IPS-11a (cell line): ENCODE data around the gene TSSK2.

Experiments
- H3K4me3 ChIP-seq: one replicate; pipeline ENCODE4 v1.5.1; 2013; ENCODE audit warnings: low read depth, low read length, control low read depth

TSSK2 gene

DNA sequence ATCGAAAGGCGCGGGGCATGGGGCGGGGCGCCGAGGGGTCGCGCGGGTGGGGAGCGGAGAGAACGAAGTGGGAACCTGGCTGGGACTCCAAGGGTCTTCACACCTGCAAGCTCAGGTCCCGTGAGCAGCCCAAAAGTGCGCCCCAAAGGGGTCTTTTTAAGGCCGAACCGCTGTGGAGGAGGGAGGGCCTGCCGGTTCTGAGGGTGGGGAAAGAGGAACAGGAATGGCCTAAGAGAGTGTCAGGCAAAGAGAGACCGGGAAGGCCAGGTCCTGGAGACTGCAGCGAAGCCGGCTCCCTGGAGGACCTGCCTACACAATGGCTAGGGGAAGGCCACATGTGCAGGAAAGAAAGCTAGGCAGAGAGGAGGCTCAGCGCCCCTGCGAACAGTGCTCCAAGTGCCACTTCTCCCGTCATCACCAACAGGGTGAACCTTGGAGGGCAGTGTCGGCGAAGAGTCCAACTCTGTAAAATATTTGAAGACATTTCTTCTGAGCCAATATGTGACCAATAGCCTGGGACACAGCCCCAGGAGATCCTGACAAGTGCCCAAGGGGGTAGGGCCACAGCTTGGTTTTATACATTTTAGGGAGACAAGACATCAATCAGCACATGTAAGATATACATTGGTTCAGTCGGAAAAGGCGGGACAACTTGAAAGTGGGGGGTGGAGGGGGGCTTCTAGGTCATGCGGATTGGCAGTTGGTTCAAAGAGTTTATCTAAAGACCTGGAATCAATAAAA is 8.2 kb upstream of the TSSK2 start:
- H3K4me3 ChIP-seq = peak overlapping the region; percentile 43

DNA sequence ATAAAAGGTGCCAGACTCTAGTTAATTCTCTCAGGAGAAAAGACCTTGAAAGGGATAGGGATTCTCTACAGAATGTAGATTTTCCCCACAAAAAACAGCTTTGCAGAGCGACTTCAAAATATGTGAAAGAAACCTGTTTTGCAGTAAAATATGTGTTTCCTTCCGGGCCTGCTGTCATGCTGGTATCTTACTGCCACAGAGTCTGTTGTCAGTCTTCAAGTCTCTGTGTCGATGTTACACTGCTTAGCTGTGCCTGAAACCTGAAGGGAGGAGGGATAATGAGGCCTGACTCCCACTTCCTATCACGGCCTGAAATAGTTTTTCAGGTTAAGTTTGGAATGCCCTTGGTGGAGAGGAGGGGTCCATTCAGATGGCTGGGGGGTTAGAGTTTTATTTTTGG is 7.2 kb upstream of the TSSK2 start:
- H3K4me3 ChIP-seq = no peak overlapping the region

DNA sequence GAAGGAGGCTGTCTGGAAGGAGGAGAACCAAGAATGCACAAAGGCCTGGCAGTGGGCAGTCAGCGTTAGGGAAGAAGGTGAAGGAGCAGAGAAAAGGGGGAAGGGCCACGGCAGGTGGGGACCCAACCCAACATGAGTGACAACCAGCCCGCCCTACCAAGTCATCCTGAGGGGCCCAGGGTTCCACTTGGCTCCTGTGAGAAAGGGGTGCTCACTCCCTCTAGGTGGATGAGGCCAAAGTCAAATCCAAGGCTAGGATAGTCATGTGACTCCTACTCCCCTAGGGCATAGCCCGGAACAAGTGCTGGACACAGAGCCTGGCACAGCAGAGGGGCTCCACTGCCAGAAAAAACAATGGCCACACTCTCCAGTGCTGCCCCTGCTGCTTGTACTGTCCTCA is 6.7 kb upstream of the TSSK2 start:
- no peak overlapping the region for H3K4me3 ChIP-seq

DNA sequence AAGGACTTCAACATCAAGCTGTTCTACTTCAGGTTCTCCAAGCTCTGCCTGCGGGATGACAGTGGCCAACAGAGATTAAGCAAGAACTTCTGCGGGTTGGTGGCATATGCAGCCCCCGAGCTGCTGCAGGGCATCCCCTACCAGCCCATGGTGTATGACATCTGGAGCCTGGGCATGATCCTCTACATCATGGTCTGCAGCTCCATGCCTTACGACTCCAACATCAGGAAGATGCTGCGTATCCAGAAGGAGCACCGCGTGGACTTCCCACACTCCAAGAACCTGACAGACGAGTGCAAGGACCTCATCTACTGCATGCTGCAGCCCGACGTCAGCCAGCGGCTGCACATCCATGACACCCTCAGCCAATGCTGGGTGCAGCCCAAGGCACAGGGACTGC is 6.1 kb upstream of the TSSK2 start:
- no peak overlapping the region for H3K4me3 ChIP-seq

DNA sequence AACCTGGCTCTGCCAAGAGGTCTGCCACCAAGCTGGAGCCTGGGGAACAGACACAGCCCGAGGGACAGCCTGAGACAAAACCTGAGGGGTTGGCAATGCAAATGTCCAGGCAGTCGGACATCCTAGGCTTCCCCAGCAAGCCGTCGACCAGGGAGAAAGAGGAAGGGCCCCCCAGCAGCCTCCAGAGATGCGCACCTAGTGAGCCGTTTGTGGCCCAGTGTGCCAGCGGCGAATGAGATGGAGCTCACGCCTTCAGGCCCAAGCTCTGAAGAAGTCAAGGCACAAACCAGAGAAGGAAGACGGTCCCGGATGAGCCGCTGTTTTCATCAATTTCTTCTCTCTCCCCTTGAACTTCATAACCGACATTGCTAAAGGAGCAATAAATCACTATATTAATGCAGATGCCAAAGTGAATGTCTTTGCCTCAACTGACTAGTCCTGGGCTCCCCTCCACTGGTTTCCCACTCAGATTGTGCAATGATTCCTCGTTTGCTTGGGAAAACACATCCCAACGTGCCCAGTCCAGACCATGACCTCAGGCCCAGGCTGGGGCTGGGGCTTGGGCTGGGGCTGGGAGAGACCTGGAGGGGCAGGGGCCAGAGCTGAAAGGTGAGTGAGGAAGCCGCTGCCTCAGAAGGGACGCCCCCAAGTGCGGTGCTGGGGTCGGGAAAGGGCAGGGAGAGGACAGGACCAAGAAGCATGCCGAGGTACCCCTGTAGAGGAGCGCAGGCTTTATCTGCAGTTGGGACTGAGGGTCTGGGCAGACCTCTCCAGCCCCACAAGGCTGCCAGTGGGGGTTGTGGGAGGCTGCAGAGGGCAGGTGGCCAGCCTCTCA is 5.4 kb upstream of the TSSK2 start:
- H3K4me3 ChIP-seq = no peak overlapping the region

DNA sequence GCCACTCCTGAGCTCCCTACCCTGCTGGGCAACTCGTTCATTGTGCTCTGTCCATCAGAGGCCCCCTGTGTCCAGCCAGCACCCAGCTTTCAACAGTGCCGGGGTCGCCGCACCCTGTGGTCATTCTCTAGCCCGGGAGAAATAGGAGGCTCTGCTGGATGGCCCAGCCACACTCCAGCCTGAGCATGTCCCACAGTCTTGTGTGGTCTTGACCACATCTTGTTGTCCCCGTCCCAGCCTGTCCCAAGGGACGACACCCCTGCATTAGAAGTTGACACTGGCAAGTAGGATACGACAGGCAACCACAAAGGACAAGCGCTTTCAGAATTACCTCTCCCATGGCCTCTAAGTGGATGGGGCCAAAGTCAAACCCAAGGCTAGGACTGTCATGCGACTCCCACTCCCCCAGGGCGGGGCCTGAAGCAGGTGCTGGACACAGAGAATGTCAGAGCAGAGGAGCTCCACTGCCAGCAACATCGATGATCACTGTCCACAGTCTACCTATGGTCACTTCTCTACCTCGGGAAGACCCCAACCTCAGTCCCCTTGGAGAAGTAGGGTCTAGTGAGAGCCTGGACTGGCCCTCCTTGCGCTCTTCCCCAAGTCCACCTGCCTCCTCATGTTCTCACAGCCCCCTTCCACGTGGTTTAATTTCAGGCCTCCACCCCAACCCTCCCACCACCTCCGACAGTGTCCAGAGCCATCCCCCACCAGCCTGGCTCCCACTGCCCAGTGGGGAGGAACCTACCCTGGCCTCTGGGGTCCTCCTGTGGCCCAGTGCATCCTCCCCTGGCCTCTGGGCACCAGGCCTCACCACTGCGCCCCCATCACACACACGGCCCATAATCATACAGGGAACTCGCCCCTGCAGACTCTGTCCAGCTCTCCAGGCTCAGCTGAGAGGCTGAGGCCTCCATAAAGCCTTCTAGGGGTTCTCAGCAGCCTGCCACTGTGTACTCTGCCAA is 4.5 kb upstream of the TSSK2 start:
- H3K4me3 ChIP-seq = no peak overlapping the region

DNA sequence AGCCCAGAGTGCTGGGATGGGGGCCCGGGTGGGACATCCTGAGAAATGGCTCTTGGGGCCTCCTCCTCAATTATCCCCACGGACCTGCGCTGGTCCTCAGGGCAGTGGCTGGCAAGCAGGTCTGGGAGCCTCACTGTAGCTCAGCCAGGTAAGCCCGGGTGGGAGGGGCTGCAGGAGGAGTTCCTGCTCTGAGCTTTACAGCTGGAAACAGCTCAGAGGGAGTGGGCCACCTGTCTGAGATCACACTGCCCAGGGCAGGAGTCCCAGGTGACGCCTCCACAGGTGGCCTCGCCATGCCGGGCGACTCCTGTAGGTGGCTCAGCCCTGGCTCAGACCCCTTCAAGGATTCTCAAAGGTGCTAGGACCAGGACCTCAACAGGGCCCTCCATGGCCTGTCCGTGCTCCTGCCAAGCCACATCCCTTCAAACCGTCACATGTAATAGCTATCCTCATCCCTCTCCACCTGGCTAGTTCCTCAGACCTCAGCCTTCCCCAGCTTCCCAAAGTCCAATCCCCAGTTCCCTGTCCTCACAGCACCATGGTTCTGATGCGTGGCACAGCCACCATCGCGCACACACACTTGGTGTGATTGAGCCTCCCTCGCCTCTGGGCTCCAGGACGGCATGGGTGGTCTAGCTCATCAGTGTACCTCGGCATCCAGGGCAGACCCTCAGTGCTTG is 3.6 kb upstream of the TSSK2 start:
- H3K4me3 ChIP-seq = no peak overlapping the region

DNA sequence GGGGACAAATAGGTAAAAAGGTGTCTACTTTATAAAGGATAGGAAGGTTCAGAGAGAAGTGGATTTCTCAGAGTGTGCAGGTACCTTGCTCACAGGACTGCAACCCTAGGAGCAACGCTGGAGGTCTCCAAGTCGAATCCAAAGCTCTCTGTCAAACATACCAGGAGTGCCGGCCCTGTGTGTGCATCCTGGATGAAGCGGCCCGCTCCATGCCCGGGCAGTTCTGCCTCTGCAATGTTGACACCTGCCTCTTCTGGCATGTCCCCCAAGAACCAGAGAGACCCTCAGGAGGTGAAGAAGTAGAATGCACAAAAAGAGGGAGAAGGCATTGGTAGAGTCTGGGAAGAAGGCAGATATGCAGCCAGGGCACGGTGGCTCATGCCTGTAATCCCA is 3.1 kb upstream of the TSSK2 start:
- H3K4me3 ChIP-seq = no peak overlapping the region

DNA sequence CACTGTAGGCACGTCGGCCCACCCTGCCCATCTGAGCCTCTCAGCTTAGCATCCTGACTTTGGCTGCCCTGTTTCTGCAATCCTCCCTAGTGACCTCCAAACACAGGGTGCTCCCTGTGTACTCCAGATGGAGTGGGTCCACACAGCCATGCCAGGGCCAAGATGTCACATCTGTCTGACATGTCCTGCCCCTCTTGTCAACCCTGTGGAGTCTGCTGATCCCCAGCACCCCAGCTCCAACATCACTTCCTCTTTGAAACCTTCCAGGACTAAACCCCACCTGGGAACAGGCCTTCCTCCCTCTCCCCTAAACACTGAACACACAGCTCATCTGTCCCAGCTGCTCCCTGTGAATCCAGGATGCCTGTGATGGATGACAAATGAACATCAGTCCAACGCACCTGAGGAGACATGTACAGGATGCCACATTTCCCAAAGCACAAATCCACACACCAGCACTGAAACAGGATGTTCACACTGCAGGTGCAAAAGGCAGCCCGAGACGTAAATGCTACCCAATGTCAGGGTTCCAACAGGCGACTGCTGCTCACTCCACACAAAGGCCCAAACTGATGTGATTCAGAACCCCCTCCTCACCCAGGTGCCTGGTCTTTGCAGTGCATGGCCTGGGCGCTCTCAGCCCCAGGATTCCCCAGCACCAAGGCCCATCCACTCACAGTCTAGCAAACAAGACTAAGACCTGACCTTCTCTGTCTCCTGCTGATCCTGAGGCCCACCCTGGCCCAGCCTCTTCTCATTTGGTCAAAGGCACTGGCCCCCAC is 2.0 kb upstream of the TSSK2 start:
- no peak overlapping the region for H3K4me3 ChIP-seq

DNA sequence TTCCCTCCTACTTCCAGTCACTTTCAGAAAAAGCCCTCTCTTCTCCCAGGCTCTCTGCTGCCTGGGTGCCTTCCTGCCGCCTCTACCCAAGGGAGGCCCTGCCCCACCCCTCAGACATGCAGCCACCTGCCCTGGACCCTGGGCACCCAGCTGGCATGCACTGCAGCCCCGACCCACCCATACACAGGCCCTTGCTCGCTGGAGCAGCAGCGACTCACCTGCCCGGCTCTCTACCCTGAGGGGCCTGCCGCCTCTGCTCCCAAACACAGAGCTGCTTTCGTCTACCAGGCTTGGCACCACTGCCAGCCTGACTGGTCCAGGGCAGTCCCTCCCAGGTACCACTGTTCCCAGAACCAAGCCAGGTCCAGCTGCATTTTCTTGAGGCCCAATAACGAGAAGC is 1.2 kb upstream of the TSSK2 start:
- no peak overlapping the region for H3K4me3 ChIP-seq

DNA sequence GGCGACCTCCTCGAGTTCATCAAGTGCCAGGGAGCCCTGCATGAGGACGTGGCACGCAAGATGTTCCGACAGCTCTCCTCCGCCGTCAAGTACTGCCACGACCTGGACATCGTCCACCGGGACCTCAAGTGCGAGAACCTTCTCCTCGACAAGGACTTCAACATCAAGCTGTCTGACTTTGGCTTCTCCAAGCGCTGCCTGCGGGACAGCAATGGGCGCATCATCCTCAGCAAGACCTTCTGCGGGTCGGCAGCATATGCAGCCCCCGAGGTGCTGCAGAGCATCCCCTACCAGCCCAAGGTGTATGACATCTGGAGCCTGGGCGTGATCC is 542 bp downstream of the TSSK2 start:
- no peak overlapping the region for H3K4me3 ChIP-seq

DNA sequence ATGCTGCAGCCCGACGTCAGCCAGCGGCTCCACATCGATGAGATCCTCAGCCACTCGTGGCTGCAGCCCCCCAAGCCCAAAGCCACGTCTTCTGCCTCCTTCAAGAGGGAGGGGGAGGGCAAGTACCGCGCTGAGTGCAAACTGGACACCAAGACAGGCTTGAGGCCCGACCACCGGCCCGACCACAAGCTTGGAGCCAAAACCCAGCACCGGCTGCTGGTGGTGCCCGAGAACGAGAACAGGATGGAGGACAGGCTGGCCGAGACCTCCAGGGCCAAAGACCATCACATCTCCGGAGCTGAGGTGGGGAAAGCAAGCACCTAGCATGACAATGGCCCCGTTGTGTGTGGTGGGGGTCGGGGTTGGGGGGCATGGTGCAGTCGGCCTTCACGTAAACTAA is 1.0 kb downstream of the TSSK2 start:
- H3K4me3 ChIP-seq = no peak overlapping the region

DNA sequence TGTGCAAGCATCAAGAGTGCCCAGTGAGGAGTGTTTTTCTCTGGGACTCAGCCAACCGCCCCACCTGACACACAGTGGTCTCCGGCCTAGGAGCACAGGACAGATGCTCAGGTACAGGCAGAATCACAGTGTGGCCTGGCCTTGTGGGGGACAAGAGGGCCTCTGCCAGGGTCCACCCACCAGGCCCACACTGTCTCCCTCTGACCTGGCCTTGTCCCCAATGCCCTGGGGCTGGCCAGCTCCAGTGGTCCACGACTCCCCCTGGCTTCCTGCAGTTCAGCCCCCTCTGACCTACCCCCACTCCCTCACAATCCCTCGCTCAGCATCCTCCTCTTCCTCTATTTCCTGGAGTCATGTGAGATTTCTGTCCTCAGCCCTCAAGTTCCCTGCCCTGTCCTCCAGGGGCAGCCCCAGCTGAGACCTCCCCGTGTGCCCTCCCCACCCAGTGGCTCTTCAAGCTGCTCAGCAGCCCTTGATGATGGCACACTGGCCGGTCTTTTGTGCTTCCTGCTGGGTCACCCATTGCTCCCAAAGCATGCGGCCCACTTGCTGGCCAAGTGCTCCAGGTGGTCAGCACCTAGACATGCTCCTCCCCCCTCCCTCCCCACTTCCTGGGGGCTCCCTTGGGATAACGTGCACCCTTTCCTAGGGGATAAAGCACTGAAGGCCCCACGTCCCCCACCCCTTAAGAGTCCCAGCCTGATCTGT is 1.7 kb downstream of the TSSK2 start:
- no peak overlapping the region for H3K4me3 ChIP-seq

DNA sequence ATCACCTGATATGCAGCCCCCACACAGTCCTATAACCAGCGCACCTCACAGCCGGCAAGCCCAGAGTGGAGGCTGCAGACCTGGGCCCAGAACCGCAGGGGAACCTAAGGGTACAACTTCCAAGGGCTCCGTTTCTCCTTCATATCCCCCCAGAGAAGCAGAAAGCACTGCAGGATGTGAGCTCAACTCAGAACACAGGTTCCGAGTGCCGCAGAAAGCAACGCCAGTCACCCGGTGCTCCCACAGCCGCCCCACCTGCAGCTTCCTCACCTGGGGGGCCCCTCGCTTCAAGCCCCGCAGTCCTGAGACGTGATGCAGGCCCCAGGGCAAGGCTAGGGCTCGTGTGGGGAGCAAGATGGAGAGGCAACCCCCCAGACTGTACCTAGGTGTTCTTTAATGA is 2.5 kb downstream of the TSSK2 start:
- no peak overlapping the region for H3K4me3 ChIP-seq

DNA sequence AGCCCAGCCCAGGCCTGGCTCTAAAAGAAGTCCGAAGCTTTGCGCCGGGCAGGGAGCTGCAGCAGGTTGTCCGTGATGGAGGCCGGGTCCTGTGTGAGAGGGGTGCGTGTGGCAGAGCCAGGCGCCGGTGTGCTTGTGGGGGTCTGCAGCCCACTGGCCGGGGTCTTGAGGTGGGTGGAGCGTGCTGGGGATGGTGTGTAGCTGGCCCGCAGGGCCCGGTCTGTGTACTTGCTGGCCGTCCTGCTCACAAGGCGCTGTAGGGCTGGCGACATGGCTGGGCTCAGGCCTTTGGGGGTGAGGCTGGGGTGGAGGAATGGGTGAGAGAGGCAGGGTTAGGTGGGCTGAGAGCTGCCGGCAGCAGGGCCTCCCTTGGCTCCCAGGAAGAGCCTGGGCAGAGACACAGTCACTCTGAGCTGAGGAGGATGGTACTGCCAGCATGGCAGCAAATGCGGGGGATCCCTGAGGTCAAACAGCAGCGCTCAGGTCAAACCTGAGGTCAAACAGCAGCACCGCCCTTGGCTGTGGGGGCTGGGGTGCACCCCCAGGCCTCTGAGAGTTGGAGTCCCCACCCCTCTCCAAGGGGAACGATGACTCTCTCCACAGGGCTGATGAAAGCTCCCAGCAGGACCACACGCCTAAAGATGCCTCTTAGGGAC is 3.2 kb downstream of the TSSK2 start:
- no peak overlapping the region for H3K4me3 ChIP-seq

DNA sequence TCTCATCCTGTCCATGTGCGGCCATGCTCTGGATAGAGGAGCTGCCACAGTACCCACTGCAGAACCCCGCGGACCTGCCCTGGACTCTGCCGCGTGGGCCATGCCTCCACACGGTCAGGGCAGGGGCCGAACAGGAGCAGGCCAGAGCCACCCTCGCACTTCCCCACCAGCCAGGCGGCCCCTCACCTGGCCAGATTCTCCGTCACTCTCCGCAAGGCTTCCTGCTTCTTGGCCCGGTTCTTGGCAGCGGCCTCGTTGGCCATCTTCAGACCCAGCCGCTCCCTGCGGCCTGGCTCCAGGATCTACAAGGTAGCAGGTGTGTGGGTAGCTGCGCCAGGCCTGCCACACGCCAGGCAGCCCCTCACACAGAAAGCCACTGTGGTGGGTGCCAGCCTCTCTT is 3.8 kb downstream of the TSSK2 start:
- H3K4me3 ChIP-seq = no peak overlapping the region

DNA sequence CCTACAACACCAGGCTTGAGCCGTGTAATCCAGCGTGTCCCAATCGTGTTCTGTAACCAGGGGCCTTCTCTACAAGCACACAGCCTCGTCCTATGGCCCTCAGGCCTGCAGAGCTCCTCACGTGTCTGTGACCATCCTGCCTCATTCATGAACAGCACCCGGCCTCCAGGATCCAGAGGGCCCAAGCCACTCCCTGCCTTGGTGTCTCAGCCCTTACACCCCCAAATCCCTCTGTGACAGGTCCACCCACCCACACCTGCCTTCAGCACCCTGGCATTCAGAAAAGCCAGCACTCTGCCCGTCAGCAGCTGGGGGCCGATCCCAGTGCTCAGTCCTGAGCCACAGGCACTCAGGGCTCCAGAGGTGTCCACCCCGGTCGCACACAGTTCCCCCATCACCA is 5.8 kb downstream of the TSSK2 start:
- no peak overlapping the region for H3K4me3 ChIP-seq

DNA sequence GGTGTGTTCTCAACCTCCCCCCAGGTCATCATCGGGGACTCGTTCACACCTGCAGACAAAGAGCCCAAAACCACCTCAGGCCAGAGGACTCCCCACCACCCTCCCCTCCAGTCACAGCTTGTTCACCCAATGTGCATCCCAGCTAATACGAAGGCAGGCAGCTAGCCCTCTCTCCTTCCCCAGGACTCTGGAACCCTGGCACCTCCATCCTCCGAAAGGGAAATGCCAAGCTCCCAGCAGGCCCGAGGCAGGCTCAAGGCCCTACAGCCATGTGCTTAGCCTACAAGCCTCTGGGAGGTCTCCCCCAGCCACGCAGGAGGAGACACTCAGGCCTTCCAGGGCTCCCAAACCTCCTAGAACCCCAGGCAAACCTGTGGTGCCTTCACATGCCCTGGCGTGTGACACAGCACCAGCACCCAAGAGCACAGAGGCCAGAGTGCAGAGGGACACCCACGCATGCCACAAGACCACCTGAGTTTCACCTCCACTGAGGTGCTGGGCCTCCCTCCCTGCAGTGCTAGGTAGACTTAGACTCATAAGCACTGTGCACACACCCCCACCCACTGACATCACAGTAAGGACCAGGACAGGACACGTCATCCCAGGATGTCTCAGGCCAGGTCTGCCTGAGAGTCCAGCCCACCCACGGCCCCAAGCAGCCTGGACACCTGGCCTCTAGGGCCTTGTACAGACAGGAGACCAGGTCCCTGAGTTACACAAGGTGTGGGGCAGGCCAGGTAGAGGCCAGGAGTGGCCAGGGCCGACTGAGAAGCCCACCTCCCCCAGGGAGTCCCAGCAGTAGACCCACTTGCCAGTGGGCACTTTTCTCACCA is 6.5 kb downstream of the TSSK2 start:
- H3K4me3 ChIP-seq = no peak overlapping the region
